Motor neuron (in vitro differentiated cells): ENCODE measurements around the gene GPR31. TPM values are rescaled to one million over a fixed set of nuclear protein-coding genes. Genes with fewer than 3 reads are reported as not detected.

ENCODE experiments used
- ATAC-seq, 8 experiments: fragments of 200-7000 bp; cut with Tn5 transposase; replicated peaks in 6 of 8; 2 replicates each; pipeline ENCODE4 v1.8.0; 2021; ENCODE audit warnings: mild to moderate bottlenecking in 8 of 8, moderate library complexity in 8 of 8
- H3K27ac ChIP-seq, 2 donors: fragments of 250-450 bp; sonication (Bioruptor Pico); 2 replicates each; pipeline ENCODE4 v1.9.0; 2021; ENCODE audit warnings: antibody characterized with exemption in 2 of 2, mild to moderate bottlenecking in 2 of 2, moderate library complexity in 1 of 2
- H3K4me1 ChIP-seq, 2 donors: fragments of 250-450 bp; sonication (Bioruptor Pico); replicated peaks in 1 of 2; 2 replicates each; pipeline ENCODE4 v1.6.1; 2021; ENCODE audit warnings: antibody characterized with exemption in 2 of 2, mild to moderate bottlenecking in 2 of 2, moderate library complexity in 1 of 2
- H3K4me3 ChIP-seq, 5 donors: fragments of 250-450 bp; sonication (Bioruptor Pico); 2 replicates each; pipeline ENCODE4 v1.9.0; 2021; ENCODE audit warnings: antibody characterized with exemption in 5 of 5, mild to moderate bottlenecking in 5 of 5, moderate library complexity in 4 of 5
- WGBS, 10 experiments: fragments of 450-650 bp; shearing (Covaris generic); methylation state at CpG; one replicate each; pipeline ENCODE4 v1.0.0; 2022; 5-methylcytosine and 5-hydroxymethylcytosine counted together
- in situ Hi-C, 9 experiments: fragments of 400-800 bp; cut with MboI; loops; one replicate each; pipeline ENCODE4 v1.15.0; 2021; ENCODE audit warnings: low sequenced_read_pairs in 9 of 9, low pct_unique_long_range_greater_than_20kb in 2 of 9; ENCODE audit not compliant: unreplicated experiment in 9 of 9
- total RNA-seq, 8 experiments: library from RNA; unstranded; fragments of 300-600 nt; gene quantifications; 2 replicates each; pipeline versions ENCODE4 v1.2.3 to v1.2.4, GENCODE V29; 2022

The GPR31 gene
- total RNA-seq, 8 experiments from 2014 or later, result 0.18 to 0.28 (median 0.25) TPM; not detected in 5

DNA sequence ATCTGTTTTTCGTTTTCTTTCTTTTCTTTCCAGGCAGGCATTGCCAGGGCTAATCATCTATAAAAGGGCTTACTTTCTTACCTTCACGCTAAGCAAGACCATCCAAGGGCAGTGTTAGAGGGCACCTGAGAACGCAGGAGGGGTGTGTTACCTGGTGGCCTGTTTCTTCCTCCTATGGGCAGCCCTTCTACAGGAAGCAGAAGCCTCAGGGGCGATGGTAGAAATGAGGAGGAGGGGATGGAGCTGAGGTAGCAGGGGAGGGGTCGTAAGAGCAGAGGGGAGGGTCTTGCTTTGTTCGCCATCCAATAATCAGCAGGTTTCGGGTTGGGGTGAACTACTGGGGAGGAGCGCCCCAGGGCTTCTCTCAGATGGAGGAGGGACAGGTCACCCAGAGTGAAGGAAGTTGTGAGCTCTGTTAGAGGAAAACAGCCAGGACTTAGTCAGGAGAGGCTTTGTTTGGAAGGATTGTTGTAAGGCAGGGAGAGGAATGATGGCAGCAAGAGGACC is 36.4 kb downstream of the GPR31 start:
- H3K4me3 ChIP-seq, result no peak overlapping the region
- H3K4me1 ChIP-seq, result no peaks in the 10 kb centered on the region
- in situ Hi-C loops, result no loop called here
- no peak for ATAC-seq
- H3K27ac ChIP-seq, result no peak overlapping the region
- 21 to 94% (median 83%) methylated on average over 2 to 6 of the region's 8 CpGs; no CpG with 5 or more reads in 6 of the 10 experiments for WGBS, 10 experiments

DNA sequence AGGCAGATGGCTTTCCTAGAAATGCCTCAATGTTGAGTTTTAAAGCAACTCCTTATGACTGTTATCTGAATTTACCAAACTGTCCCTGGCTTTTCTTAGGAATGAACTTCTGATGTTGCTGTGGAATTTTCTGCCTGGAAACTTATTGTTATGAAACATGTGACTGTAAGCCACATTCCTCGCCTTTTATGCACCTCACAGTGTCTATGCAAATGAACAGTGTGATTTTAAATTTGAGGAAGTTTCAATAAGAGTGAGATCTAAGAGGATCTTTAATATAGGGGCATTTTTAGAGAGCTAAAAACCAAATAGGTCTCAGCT is 37.2 kb downstream of the GPR31 start:
- ATAC-seq, result peak in 4 of 8 experiments; percentile 5 to 59 (median 40)
- 0 to 100% (median 71%) methylated on average over 1 of the region's 1 CpG; no CpG with 5 or more reads in 4 of the 10 experiments for WGBS, 10 experiments
- Histone ChIP-seq H3K4me3 (no peak overlapping the region), H3K27ac (no peak overlapping the region), H3K4me1 (peaks cover 0 to 7% of the 10 kb centered on the region in 2 donors)
- in situ Hi-C loops, result no loop called here

DNA sequence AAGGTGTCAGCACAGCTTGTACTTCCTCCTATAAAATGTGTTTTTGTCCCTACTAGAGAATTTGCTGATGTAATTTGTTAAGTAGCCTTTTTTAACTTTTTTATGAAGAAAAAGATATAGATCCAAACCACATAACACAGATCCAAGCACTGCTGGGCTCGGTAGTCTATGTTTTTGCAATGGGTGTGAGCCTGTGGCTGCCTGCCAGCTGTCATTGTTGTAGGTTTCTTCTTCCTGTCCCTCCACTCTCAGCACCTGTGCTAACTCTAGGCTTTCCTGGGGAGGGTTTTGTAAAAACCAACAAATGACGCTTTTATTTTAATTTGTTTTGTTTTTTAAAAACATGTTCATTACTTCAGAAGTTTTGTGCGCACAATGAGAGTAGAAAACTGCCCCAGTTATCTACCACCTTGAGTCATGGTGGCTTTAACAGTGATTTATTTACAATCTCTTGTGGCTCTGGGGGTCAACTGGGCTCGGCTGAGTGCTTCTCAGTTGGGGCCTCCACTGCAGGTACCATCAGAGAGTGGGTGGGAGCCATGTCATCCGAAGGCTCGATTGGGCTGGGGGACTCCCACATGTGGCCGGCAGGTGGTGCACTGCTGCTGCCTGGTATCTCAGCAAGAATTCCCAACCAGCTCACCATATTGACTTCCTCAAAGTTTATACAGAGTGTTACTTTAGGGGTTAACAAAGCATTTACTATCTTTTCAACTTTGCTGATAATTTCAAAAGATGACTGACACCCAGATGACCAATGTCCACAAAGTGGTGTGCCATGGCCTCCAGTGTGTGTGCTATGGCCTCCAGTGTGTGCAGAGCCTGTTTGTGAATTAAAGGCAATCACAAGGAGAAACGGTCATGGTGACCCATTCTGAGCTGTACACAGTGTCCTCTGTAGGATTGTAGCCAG is 37.9 kb downstream of the GPR31 start:
- Histone ChIP-seq H3K27ac (no peak overlapping the region), H3K4me3 (no peak overlapping the region), H3K4me1 (peaks cover 2 to 10% of the 10 kb centered on the region in 2 donors)
- in situ Hi-C loops, result no loop called here
- 0 to 100% (median 83%) methylated on average over 1 to 6 of the region's 8 CpGs; no CpG with 5 or more reads in 1 of the 10 experiments for WGBS, 10 experiments
- peak in 3 of 8 experiments; percentile 6 to 20 (median 16) for ATAC-seq

GRCh38 chr6:167118839-167119238 is 38.9 kb downstream of the GPR31 start:
- peaks cover 13 to 21% of the 10 kb centered on the region in 2 donors for H3K4me1 ChIP-seq
- no peak for ATAC-seq
- in situ Hi-C loops, result no loop called here
- WGBS, 10 experiments, result 14 to 100% (median 55%) methylated on average over 1 to 3 of the region's 12 CpGs; no CpG with 5 or more reads in 6 of the 10 experiments
- no peak overlapping the region for H3K4me3 ChIP-seq
- H3K27ac ChIP-seq, result no peak overlapping the region

DNA sequence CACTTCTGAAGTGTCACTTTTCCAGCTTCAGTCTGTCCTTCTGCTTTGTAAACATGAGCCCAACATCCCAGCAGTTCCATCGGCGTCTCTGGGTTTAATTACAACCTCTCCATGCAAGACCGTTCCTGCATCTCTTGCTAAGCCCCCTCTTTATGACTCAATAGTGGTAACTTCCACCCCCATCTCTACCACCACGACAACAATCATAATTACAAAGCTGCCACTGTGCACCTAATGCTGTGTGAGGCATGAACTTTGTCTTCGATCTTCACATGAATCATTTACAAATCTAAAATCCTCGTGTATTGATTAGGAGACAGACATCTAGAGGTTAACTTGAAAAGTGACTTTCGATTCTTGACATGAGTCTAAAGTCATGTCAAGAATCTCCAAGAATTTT is 39.8 kb downstream of the GPR31 start:
- no peak for ATAC-seq
- 24 to 100% (median 88%) methylated on average over 2 to 6 of the region's 7 CpGs; no CpG with 5 or more reads in 1 of the 10 experiments for WGBS, 10 experiments
- H3K4me3 ChIP-seq, result no peak overlapping the region
- H3K4me1 ChIP-seq, result peaks cover 18 to 29% of the 10 kb centered on the region in 2 donors
- in situ Hi-C loops, result no loop called here
- H3K27ac ChIP-seq, result no peak overlapping the region

GRCh38 chr6:167116838-167117228 is 40.9 kb downstream of the GPR31 start:
- ATAC-seq, result no peak
- 97 to 100% methylated on average over 1 to 6 of the region's 14 CpGs; no CpG with 5 or more reads in 8 of the 10 experiments for WGBS, 10 experiments
- H3K27ac ChIP-seq, result no peak overlapping the region
- peaks cover 18 to 29% of the 10 kb centered on the region in 2 donors for H3K4me1 ChIP-seq
- H3K4me3 ChIP-seq, result no peak overlapping the region
- in situ Hi-C loops, result no loop called here

GRCh38 chr6:167116109-167116837 is 41.5 kb downstream of the GPR31 start:
- H3K4me1 ChIP-seq, result peaks cover 18 to 29% of the 10 kb centered on the region in 2 donors

DNA sequence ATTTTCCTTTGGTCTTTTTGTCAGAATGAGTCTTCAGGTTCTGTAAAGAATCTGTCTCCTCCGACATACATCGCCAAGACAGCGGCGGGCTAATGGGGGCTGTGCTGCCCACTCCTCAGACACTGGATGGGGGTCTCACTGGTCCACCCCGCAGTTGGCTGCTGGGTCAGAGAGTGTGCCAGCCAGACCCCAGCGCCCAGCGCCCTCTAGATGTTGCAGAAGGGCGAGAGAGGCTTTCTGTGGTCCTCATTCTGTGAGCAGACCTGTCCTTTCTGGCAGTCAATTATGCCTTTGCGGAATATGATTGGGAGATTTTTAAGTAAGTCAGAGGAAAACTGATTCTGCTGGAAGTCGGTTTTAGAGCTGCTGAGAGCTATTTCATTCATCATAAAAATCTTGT is 42.7 kb downstream of the GPR31 start:
- Histone ChIP-seq H3K27ac (peak overlapping the region; percentile 78 to 90), H3K4me1 (peaks cover 18 to 29% of the 10 kb centered on the region in 2 donors), H3K4me3 (no peak overlapping the region)
- 0 to 100% (median 83%) methylated on average over 1 to 6 of the region's 10 CpGs; no CpG with 5 or more reads in 2 of the 10 experiments for WGBS, 10 experiments
- ATAC-seq, result no peak
- in situ Hi-C loops, result no loop called here

More at GRCh38 chr6:167116109-167116837, 41.5 kb downstream of the GPR31 start:
- ATAC-seq, result peak in 3 of 8 experiments; percentile 27 to 72 (median 46)
- Histone ChIP-seq H3K27ac (no peak overlapping the region), H3K4me3 (no peak overlapping the region)
- WGBS, 10 experiments, result 17 to 100% (median 70%) methylated on average over 1 to 18 of the region's 25 CpGs; no CpG with 5 or more reads in 4 of the 10 experiments
- in situ Hi-C loops, result no loop called here

DNA sequence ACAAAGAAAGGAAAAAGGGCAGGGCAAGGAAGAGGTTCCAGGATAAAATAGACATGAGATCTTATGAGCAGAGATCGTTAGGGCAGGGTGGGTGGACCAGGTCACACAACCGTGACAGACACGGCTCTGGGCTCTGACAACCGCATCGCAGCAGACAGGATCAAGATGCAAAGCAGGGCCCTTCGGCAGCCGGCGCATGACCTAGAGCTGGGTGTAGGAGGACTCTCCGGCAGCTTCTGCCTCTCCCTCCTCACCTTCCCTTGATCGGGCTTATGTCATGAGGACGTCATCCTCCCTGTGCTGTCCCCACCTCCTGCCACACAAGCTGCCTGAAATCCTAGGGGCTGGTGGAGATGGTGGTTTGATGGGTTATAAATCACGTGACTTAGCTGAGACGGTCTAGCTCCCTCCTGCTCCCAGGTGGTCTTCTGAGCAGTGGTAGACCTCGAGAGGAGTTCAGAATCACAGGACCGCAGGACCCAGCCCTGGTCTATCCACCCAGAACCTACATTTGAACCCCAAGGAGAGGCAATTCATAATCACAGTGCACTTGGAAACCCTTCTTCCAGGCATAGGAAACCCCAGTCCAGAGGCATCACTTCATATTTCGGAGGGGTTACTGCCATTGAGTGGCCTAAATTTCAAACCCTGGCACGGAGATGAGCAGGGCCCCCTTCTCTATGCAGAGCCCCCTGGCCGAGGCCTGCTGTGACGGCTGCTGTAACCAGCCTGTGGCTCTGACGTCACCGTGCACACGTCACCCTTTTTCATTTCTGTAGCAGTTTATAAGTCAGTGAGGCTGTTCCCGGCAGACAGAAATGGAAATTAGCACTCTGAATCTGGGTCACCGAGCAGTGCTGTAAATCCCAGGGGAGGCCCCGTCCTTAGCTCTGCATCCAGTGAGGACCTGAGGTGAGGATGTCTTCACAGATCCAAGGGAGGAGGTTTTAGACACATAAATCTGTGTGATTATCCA is 43.6 kb downstream of the GPR31 start:
- in situ Hi-C loops, result no loop called here
- Histone ChIP-seq H3K4me1 (peaks cover 18 to 29% of the 10 kb centered on the region in 2 donors), H3K4me3 (no peak overlapping the region), H3K27ac (peak overlapping the region; percentile 78 to 90)
- WGBS, 10 experiments, result 8 to 80% (median 45%) methylated on average over 2 to 9 of the region's 25 CpGs; no CpG with 5 or more reads in 2 of the 10 experiments
- peak in 5 of 8 experiments; percentile 89 to 93 (median 90) for ATAC-seq

DNA sequence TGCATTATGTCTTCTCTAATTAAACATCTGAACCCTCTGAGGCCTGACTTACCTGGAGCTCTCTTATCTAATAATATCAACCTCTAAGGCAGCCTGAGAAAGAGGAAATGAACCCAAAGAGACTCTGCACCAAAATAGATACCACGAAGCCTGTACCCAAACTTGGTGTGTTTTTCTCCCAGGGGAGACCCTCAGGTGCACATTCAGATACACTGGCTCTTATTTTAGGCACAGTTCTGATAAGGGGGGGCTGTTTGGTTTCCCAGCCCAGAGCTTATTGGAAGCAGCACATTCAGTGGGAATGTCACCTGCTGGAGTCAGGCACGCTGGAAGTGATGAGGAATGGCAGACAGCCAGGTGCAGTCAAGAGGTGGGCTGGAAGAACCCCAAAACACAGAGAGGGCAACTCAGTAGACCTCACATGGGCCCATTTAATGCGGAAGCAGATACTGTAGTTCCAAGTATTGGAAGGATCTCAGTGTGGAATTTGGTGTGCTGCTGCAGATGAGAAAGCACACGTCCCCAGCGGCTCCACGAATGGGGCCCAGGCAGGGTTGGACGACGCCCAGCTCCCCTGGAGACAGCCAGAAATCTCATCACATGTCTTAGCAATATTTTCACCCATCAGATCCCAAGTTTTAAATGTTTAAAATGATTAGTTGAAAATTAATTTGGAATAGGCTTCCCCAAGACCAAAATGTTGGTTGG is 44.6 kb downstream of the GPR31 start:
- Histone ChIP-seq H3K4me3 (no peak overlapping the region), H3K4me1 (peaks cover 18 to 29% of the 10 kb centered on the region in 2 donors), H3K27ac (peak overlapping the region; percentile 78 to 90)
- in situ Hi-C loops, result no loop called here
- ATAC-seq, result no peak
- 0 to 90% (median 80%) methylated on average over 1 to 8 of the region's 8 CpGs; no CpG with 5 or more reads in 1 of the 10 experiments for WGBS, 10 experiments

- no peak overlapping the region for H3K4me3 ChIP-seq
- ATAC-seq, result no peak
- peaks cover 18 to 29% of the 10 kb centered on the region in 2 donors for H3K4me1 ChIP-seq
- no peak overlapping the region for H3K27ac ChIP-seq
- in situ Hi-C loops, result no loop called here
- 0 to 100% (median 79%) methylated on average over 1 to 7 of the region's 8 CpGs; no CpG with 5 or more reads in 2 of the 10 experiments for WGBS, 10 experiments
Observed at GRCh38 chr6:167112421-167112820, 45.4 kb downstream of the GPR31 start.
